ENCODE measurements around the gene GSTT2.

GRCh38 chr22:24023204-24023789 is 43.4 kb downstream of the GSTT2 start:
- TF ChIP-seq SUZ12 (IDR thresholded peaks at IDR 0.05; ENCODE audit: extremely low read depth, insufficient read depth, insufficient read length) (no peak), YY1 (IDR thresholded peaks at IDR 0.05; ENCODE audit: insufficient read depth, insufficient read length) (no peak), ZNF274 (IDR thresholded peaks at IDR 0.05; ENCODE audit: low read depth, low read length) (no peak)

All from NT2/D1 (cell line).